ENCODE data around the gene SAMD11. TPM values are rescaled to one million over a fixed set of nuclear protein-coding genes. Genes with fewer than 3 reads are reported as not detected.
A peak's percentile ranks its signal among the peaks of the same experiment; 100 is the strongest.

Gene SAMD11
- total and polyA plus RNA-seq, 4 donors: 0.51 to 4.1 (median 1.3) TPM

DNA sequence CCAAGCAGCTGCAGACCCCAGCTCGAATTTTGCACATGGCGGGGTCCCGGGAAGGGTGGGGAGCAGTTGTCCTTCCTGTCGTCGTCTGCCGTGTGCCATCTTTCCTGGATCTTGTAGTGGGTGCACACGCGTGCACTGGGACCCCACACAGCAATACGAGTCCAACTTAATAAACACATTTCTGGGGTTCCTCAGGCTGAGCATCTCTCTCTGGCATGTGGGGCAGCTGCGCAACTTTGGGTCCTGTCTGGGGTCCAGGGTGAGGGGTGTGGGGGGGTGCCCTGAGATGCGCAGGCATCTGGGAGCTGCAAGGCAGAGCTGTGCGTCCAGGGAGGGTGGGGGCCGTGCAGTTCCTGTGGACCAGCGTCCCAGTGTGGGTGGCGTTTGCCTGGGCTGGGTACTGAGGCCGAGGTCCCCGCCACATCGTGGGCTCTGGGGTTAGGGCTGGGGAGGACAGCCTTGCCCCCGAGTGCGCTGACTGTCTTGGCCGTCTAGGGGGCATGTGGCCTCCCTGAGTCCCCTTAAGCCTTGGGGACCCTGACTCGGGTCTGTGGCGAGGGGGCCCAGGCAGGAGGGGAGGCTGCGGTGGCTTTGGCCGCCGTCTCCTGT is 41.9 kb downstream of the SAMD11 start (continued):
- TF ChIP-seq, protein P1, sequence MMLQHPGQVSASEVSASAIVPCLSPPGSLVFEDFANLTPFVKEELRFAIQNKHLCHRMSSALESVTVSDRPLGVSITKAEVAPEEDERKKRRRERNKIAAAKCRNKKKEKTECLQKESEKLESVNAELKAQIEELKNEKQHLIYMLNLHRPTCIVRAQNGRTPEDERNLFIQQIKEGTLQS (IDR thresholded peaks at IDR 0.05): no peak
- TF ChIP-seq HNF4G (IDR thresholded peaks at IDR 0.05) (no peak), FOXA2 (IDR thresholded peaks at IDR 0.05) (no peak), HNF4A (conservative IDR thresholded peaks at IDR 0.05) (no peak)

DNA sequence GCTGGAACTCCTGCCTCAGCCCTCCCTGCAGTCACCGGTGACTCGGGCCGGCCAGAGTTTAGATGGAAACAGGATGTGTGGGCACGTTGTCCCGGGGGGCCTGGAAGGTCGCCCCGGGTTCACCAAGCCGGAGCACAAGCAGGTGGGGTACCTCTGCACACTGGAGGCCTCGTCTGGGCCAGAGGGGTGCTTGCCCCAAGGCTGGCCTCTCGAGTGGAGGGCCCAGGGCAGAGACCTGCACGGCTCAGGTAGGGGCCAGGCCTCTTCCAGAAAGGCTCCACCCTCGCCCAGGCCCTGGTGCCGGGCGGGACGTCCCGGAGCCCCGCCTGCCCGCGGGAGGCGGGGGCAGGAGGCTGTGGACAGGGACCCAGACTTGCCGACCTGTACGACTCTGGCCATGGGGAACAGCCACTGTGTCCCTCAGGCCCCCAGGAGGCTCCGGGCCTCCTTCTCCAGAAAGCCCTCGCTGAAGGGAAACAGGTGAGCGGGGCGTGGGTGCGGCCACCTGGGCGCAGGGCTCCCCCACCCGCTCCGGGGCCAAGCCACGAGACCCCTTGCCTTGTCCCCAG is 42.5 kb downstream of the SAMD11 start, which contains the start of gene PLEKHN1:
PLEKHN1 (plus strand) TSS at position 348 of the 569 bp plus-strand sequence; CDS start at position 398, 50 bp downstream.
- H3K36me3 ChIP-seq (ENCODE audit: control insufficient read depth in 4 of 4, insufficient read depth in 3 of 4, low read depth in 1 of 4, low read length in 3 of 4): peaks cover 0 to 6% (median 0%) of the 10 kb centered on the region in 4 donors
- TF ChIP-seq, protein P2, sequence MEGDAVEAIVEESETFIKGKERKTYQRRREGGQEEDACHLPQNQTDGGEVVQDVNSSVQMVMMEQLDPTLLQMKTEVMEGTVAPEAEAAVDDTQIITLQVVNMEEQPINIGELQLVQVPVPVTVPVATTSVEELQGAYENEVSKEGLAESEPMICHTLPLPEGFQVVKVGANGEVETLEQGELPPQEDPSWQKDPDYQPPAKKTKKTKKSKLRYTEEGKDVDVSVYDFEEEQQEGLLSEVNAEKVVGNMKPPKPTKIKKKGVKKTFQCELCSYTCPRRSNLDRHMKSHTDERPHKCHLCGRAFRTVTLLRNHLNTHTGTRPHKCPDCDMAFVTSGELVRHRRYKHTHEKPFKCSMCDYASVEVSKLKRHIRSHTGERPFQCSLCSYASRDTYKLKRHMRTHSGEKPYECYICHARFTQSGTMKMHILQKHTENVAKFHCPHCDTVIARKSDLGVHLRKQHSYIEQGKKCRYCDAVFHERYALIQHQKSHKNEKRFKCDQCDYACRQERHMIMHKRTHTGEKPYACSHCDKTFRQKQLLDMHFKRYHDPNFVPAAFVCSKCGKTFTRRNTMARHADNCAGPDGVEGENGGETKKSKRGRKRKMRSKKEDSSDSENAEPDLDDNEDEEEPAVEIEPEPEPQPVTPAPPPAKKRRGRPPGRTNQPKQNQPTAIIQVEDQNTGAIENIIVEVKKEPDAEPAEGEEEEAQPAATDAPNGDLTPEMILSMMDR (IDR thresholded peaks at IDR 0.05; ENCODE audit: low read depth, low read length, missing input control): no peak
- TF ChIP-seq, protein P1 (IDR thresholded peaks at IDR 0.05): no peak
- TF ChIP-seq, protein P3, sequence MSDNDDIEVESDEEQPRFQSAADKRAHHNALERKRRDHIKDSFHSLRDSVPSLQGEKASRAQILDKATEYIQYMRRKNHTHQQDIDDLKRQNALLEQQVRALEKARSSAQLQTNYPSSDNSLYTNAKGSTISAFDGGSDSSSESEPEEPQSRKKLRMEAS (IDR thresholded peaks at IDR 0.05): no peak
- TF ChIP-seq, protein P4, sequence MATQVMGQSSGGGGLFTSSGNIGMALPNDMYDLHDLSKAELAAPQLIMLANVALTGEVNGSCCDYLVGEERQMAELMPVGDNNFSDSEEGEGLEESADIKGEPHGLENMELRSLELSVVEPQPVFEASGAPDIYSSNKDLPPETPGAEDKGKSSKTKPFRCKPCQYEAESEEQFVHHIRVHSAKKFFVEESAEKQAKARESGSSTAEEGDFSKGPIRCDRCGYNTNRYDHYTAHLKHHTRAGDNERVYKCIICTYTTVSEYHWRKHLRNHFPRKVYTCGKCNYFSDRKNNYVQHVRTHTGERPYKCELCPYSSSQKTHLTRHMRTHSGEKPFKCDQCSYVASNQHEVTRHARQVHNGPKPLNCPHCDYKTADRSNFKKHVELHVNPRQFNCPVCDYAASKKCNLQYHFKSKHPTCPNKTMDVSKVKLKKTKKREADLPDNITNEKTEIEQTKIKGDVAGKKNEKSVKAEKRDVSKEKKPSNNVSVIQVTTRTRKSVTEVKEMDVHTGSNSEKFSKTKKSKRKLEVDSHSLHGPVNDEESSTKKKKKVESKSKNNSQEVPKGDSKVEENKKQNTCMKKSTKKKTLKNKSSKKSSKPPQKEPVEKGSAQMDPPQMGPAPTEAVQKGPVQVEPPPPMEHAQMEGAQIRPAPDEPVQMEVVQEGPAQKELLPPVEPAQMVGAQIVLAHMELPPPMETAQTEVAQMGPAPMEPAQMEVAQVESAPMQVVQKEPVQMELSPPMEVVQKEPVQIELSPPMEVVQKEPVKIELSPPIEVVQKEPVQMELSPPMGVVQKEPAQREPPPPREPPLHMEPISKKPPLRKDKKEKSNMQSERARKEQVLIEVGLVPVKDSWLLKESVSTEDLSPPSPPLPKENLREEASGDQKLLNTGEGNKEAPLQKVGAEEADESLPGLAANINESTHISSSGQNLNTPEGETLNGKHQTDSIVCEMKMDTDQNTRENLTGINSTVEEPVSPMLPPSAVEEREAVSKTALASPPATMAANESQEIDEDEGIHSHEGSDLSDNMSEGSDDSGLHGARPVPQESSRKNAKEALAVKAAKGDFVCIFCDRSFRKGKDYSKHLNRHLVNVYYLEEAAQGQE (IDR thresholded peaks at IDR 0.05): no peak
- no peak for TF ChIP-seq GABPA (IDR thresholded peaks at IDR 0.05 in 1 of 2, conservative IDR thresholded peaks at IDR 0.05 in 1 of 2)
- H3K9me3 ChIP-seq (ENCODE audit: control insufficient read depth in 4 of 4, low read length in 3 of 4): no peaks in the 10 kb centered on the region
- 14% methylated on average over 31 of the region's 31 CpGs for WGBS
- peak within 1 kb of the TSS in 1 of 2 donors; percentile 41 for H3K9ac ChIP-seq (ENCODE audit: low read depth in 1 of 2, low read length in 2 of 2)
- DNase-seq (ENCODE audit: low spot score): no peak
- peak within 1 kb of the TSS; percentile 11 to 70 (median 68) for H3K4me3 ChIP-seq (ENCODE audit: low read depth in 1 of 3, low read length in 3 of 3)
- H3K27me3 ChIP-seq (ENCODE audit: control insufficient read depth in 4 of 4, insufficient read depth in 4 of 4, low read length in 3 of 4): peaks cover 0 to 7% (median 1%) of the 10 kb centered on the region in 4 donors
- peaks cover 3 to 18% (median 12%) of the 10 kb centered on the region in 4 donors for H3K4me1 ChIP-seq (ENCODE audit: control insufficient read depth in 4 of 4, insufficient read depth in 4 of 4, low read length in 3 of 4)
- peak within 1 kb of the TSS; percentile 28 to 66 for H3K27ac ChIP-seq (ENCODE audit: low read depth in 1 of 2, low read length in 2 of 2)

DNA sequence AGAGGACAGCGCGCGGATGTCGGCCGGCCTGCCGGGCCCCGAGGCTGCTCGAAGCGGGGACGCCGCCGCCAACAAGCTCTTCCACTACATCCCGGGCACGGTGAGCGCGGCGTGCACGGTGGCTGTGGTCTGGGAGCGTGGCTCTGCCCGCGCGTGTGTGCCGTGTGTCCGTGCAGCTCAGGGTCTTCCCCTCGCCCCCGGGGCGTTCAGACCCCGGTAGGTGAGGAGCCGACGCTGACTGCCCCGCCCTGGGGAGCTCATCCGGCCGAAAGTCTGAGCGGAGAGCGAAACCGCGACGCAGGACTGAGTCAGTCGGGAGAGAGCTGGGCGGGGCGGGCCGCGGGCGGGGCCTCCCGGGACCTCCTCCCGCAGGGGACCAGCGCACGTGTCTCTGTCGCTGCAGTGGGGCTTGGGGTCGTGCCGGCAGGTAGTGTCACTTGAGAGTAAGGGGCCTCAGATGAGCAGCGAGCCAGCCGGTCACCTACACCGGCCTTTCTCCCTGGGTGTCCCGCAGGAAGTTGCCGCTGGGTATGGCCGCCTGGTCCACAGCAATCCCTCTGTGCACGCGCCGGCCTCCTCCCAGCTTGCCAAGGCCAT is 43.1 kb downstream of the SAMD11 start:
- TF ChIP-seq, protein P2 (IDR thresholded peaks at IDR 0.05; ENCODE audit: low read depth, low read length, missing input control): no peak
- no peak for TF ChIP-seq JUND (IDR thresholded peaks at IDR 0.05)
- TF ChIP-seq, protein P1 (IDR thresholded peaks at IDR 0.05): no peak
- no peak for TF ChIP-seq FOXA1 (IDR thresholded peaks at IDR 0.05)
- no peak for TF ChIP-seq EGR1 (IDR thresholded peaks at IDR 0.05; ENCODE audit: low read depth in 2 of 2)
- no peak for TF ChIP-seq GABPA (IDR thresholded peaks at IDR 0.05 in 1 of 2, conservative IDR thresholded peaks at IDR 0.05 in 1 of 2)
- H3K27me3 ChIP-seq (ENCODE audit: control insufficient read depth in 4 of 4, insufficient read depth in 4 of 4, low read length in 3 of 4): peaks cover 0 to 12% (median 1%) of the 10 kb centered on the region in 4 donors
- H3K27ac ChIP-seq (ENCODE audit: low read depth in 1 of 2, low read length in 2 of 2): peak overlapping the region; percentile 28 to 66
- no peak for DNase-seq (ENCODE audit: low spot score)
- H3K9me3 ChIP-seq (ENCODE audit: control insufficient read depth in 4 of 4, low read length in 3 of 4): no peaks in the 10 kb centered on the region
- H3K4me3 ChIP-seq (ENCODE audit: low read depth in 1 of 3, low read length in 3 of 3): peak overlapping the region; percentile 11 to 70 (median 68)
- WGBS: under 1% methylated on average over 60 of the region's 60 CpGs
- H3K36me3 ChIP-seq (ENCODE audit: control insufficient read depth in 4 of 4, insufficient read depth in 3 of 4, low read depth in 1 of 4, low read length in 3 of 4): peaks cover 0 to 6% (median 0%) of the 10 kb centered on the region in 4 donors
- peak overlapping the region in 1 of 2 donors; percentile 41 for H3K9ac ChIP-seq (ENCODE audit: low read depth in 1 of 2, low read length in 2 of 2)
- peaks cover 3 to 12% (median 9%) of the 10 kb centered on the region in 4 donors for H3K4me1 ChIP-seq (ENCODE audit: control insufficient read depth in 4 of 4, insufficient read depth in 4 of 4, low read length in 3 of 4)
